Liver (tissue), 3 donors: Measurements from ENCODE around the gene THSD4.

Experiments
- HNF4A ChIP-seq, 2 donors: conservative IDR thresholded peaks; 2 replicates each; pipeline ENCODE4 v1.6.1; 2016; ENCODE audit warnings: antibody characterized with exemption in 2 of 2, mild to moderate bottlenecking in 2 of 2
- RAD21 ChIP-seq, 2 donors: IDR thresholded peaks; 2 replicates each; pipeline ENCODE4 v1.6.1; 2016; ENCODE audit warnings: antibody characterized with exemption in 2 of 2, mild to moderate bottlenecking in 2 of 2
- TF ChIP-seq, protein P1 (sequence below): fragments of 150-350 bp; IDR thresholded peaks from 2 replicates; pipeline ENCODE4 v1.5.1; 2017; ENCODE audit warnings: improper control_type of control experiment, low read depth, low read length; ENCODE audit not compliant: missing input control
- donor health status: healthy.
- donor health status: healthy.

DNA sequence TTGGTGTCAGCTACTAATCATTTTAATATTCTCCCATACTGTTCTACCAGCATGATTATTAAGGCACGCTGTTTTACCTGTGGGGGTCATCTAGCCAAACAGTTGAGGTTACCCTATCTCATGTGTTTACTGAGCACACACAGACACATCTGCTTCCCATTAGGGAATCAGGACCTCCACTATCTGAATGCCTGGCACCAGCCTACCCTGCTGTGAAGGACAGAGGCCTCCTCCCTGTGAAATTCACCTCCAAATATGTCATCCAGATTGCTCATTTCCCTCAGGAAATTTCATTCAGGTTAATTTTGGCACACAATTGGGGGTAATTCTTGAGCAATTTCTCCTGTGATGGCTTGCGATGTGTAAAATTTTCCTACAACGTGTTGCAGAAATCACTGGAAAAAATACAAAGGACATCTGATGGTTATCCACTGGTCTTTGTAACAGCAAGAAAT is 539.5 kb downstream of the THSD4 start:
- TF ChIP-seq HNF4A (conservative IDR thresholded peaks at IDR 0.05) (peak; percentile 19 to 32), RAD21 (IDR thresholded peaks at IDR 0.05) (peak in 1 of 2 donors; percentile 5)
- TF ChIP-seq, protein P1, sequence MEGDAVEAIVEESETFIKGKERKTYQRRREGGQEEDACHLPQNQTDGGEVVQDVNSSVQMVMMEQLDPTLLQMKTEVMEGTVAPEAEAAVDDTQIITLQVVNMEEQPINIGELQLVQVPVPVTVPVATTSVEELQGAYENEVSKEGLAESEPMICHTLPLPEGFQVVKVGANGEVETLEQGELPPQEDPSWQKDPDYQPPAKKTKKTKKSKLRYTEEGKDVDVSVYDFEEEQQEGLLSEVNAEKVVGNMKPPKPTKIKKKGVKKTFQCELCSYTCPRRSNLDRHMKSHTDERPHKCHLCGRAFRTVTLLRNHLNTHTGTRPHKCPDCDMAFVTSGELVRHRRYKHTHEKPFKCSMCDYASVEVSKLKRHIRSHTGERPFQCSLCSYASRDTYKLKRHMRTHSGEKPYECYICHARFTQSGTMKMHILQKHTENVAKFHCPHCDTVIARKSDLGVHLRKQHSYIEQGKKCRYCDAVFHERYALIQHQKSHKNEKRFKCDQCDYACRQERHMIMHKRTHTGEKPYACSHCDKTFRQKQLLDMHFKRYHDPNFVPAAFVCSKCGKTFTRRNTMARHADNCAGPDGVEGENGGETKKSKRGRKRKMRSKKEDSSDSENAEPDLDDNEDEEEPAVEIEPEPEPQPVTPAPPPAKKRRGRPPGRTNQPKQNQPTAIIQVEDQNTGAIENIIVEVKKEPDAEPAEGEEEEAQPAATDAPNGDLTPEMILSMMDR: no peak
